ENCODE measurements around the gene ATF6B. TPM values are rescaled to one million over a fixed set of nuclear protein-coding genes. Genes with fewer than 3 reads are reported as not detected.
A peak's percentile ranks its signal among the peaks of the same experiment; 100 is the strongest.
"Not testable (repeated sequence)": the region's sequence is repeated elsewhere in the genome, so short reads cannot be mapped to it uniquely, and the experiment has no call there.

ATF6B gene
- total and polyA plus RNA-seq, 2 experiments from 2014 or later, result 33.3 to 54.1 TPM

- in situ Hi-C loops (cut with MboI), result no loop called here
- Histone ChIP-seq H3K27ac (peak overlapping the region; percentile 40; the same call in 1 of the 2 replicates), H3K4me3 (peak overlapping the region; percentile 64), H3K27me3 (replicated peaks; ENCODE audit: insufficient read depth) (no peaks in the 10 kb centered on the region), H3K4me2 (ENCODE audit: unreplicated experiment) (peak overlapping the region; percentile 81), H3K79me2 (ENCODE audit: insufficient read depth) (no peaks in the 10 kb centered on the region), H3K9ac (peak overlapping the region; percentile 71), H3K4me1 (ENCODE audit: insufficient read depth) (peaks cover 35% of the 10 kb centered on the region), H3F3A (ENCODE audit: insufficient read depth) (0 out of 2 replicates have a peak, but pooled peaks cover 4% of the 10 kb centered on the region), H3K36me3 (ENCODE audit: low read depth) (no peaks in the 10 kb centered on the region; the same call in 1 of the 2 replicates), H2AFZ (no peak overlapping the region), H3K9me2 (ENCODE audit: insufficient read depth) (no peaks in the 10 kb centered on the region), H4K20me1 (ENCODE audit: insufficient read depth) (no peaks in the 10 kb centered on the region), H3K9me3 (ENCODE audit: low read depth) (no peaks in the 10 kb centered on the region)
- WGBS, 2 experiments (ENCODE audit: low coverage in 1 of 2, low lambda C conversion rate in 2 of 2, missing lambda C conversion rate in 2 of 2), result 35 to 38% methylated on average over 1 of the region's 1 CpG
- peak; percentile 62 for DNase-seq
- TF ChIP-seq EZH2phosphoT487 (IDR thresholded peaks at IDR 0.05; ENCODE audit: insufficient read depth, low read depth) (no peak), EZH2 (IDR thresholded peaks at IDR 0.05; ENCODE audit: insufficient read depth, poor library complexity, severe bottlenecking) (no peak)
Observed at GRCh38 chr6:32107406-32107805, 20.6 kb downstream of the ATF6B start.

- no peak for TF ChIP-seq EZH2 (IDR thresholded peaks at IDR 0.05; ENCODE audit: insufficient read depth, poor library complexity, severe bottlenecking)
- Histone ChIP-seq H3K4me3 (no peak overlapping the region), H4K20me1 (ENCODE audit: insufficient read depth) (no peaks in the 10 kb centered on the region), H3K27me3 (replicated peaks; ENCODE audit: insufficient read depth) (no peaks in the 10 kb centered on the region), H3K9me3 (ENCODE audit: low read depth) (no peaks in the 10 kb centered on the region), H2AFZ (no peak overlapping the region), H3K79me2 (ENCODE audit: insufficient read depth) (no peaks in the 10 kb centered on the region), H3K4me2 (ENCODE audit: unreplicated experiment) (no peak overlapping the region), H3K36me3 (ENCODE audit: low read depth) (no peaks in the 10 kb centered on the region), H3K9ac (no peak overlapping the region), H3K9me2 (ENCODE audit: insufficient read depth) (no peaks in the 10 kb centered on the region), H3K27ac (no peak overlapping the region), H3F3A (ENCODE audit: insufficient read depth) (0 out of 2 replicates have a peak, but pooled peaks cover 4% of the 10 kb centered on the region), H3K4me1 (ENCODE audit: insufficient read depth) (peaks cover 25% of the 10 kb centered on the region)
- peak; percentile 64 for DNase-seq
- 89 to 92% methylated on average over 4 of the region's 4 CpGs for WGBS, 2 experiments (ENCODE audit: low coverage in 1 of 2, low lambda C conversion rate in 2 of 2, missing lambda C conversion rate in 2 of 2)
- in situ Hi-C loops (cut with MboI), result no loop called here
Observed at GRCh38 chr6:32105433-32105832, 22.6 kb downstream of the ATF6B start.

- Histone ChIP-seq H4K20me1 (ENCODE audit: insufficient read depth) (no peaks in the 10 kb centered on the region), H3K9ac (no peak overlapping the region), H3K4me3 (no peak overlapping the region), H3K4me1 (ENCODE audit: insufficient read depth) (peaks cover 6% of the 10 kb centered on the region), H2AFZ (no peak overlapping the region), H3F3A (ENCODE audit: insufficient read depth) (no peaks in the 10 kb centered on the region), H3K27ac (no peak overlapping the region), H3K27me3 (replicated peaks; ENCODE audit: insufficient read depth) (no peaks in the 10 kb centered on the region), H3K79me2 (ENCODE audit: insufficient read depth) (no peaks in the 10 kb centered on the region), H3K9me2 (ENCODE audit: insufficient read depth) (no peaks in the 10 kb centered on the region), H3K9me3 (ENCODE audit: low read depth) (no peaks in the 10 kb centered on the region), H3K36me3 (ENCODE audit: low read depth) (no peaks in the 10 kb centered on the region), H3K4me2 (ENCODE audit: unreplicated experiment) (no peak overlapping the region)
- DNase-seq, result no peak
- TF ChIP-seq EZH2phosphoT487 (IDR thresholded peaks at IDR 0.05; ENCODE audit: insufficient read depth, low read depth), result no peak
- no peak for TF ChIP-seq EZH2 (IDR thresholded peaks at IDR 0.05; ENCODE audit: insufficient read depth, poor library complexity, severe bottlenecking)
- in situ Hi-C loops (cut with MboI), result no loop called here
- WGBS, 2 experiments (ENCODE audit: low coverage in 1 of 2, low lambda C conversion rate in 2 of 2, missing lambda C conversion rate in 2 of 2), result 59 to 85% methylated on average over 3 of the region's 3 CpGs
Observed at GRCh38 chr6:32102255-32102654, 25.8 kb downstream of the ATF6B start.

GRCh38 chr6:32100251-32100650, 27.8 kb downstream of the ATF6B start:
- H3K27ac ChIP-seq; H3K9me2 ChIP-seq (ENCODE audit: insufficient read depth); H2AFZ ChIP-seq; H3K27me3 ChIP-seq (replicated peaks; ENCODE audit: insufficient read depth); H4K20me1 ChIP-seq (ENCODE audit: insufficient read depth); H3F3A ChIP-seq (ENCODE audit: insufficient read depth); H3K9me3 ChIP-seq (ENCODE audit: low read depth); H3K4me2 ChIP-seq (ENCODE audit: unreplicated experiment); H3K36me3 ChIP-seq (ENCODE audit: low read depth); H3K4me3 ChIP-seq; DNase-seq; H3K79me2 ChIP-seq (ENCODE audit: insufficient read depth); in situ Hi-C loops (cut with MboI); H3K9ac ChIP-seq; H3K4me1 ChIP-seq (ENCODE audit: insufficient read depth): not testable (repeated sequence)
- 83 to 89% methylated on average over 8 of the region's 8 CpGs for WGBS, 2 experiments (ENCODE audit: low coverage in 1 of 2, low lambda C conversion rate in 2 of 2, missing lambda C conversion rate in 2 of 2)

- in situ Hi-C loops (cut with MboI), result no loop called here
- no peaks in the 10 kb centered on the region for H3K27me3 ChIP-seq (replicated peaks; ENCODE audit: insufficient read depth)
- H3K4me1 ChIP-seq (ENCODE audit: insufficient read depth), result peaks cover 12% of the 10 kb centered on the region
- H3F3A ChIP-seq (ENCODE audit: insufficient read depth), result peaks cover 21% of the 10 kb centered on the region
- H3K9ac ChIP-seq, result no peak overlapping the region
- 94 to 97% methylated on average over 3 of the region's 3 CpGs for WGBS, 2 experiments (ENCODE audit: low coverage in 1 of 2, low lambda C conversion rate in 2 of 2, missing lambda C conversion rate in 2 of 2)
- H3K9me3 ChIP-seq (ENCODE audit: low read depth), result no peaks in the 10 kb centered on the region
- H2AFZ ChIP-seq, result no peak overlapping the region
- H3K4me3 ChIP-seq, result no peak overlapping the region
- no peaks in the 10 kb centered on the region for H3K36me3 ChIP-seq (ENCODE audit: low read depth)
- no peaks in the 10 kb centered on the region for H3K9me2 ChIP-seq (ENCODE audit: insufficient read depth)
- no peak for DNase-seq
- H4K20me1 ChIP-seq (ENCODE audit: insufficient read depth), result no peaks in the 10 kb centered on the region
- H3K27ac ChIP-seq, result no peak overlapping the region
- no peak overlapping the region for H3K4me2 ChIP-seq (ENCODE audit: unreplicated experiment)
- no peak for TF ChIP-seq EZH2 (IDR thresholded peaks at IDR 0.05; ENCODE audit: insufficient read depth, poor library complexity, severe bottlenecking)
- no peaks in the 10 kb centered on the region for H3K79me2 ChIP-seq (ENCODE audit: insufficient read depth)
Observed at GRCh38 chr6:32097364-32097763, 30.7 kb downstream of the ATF6B start.

All from GM23248 (cell line).